Mammary epithelial cell (primary cell): ENCODE data around the gene FBXO38.

Experiments used
- CTCF ChIP-seq, 2 donors: IDR thresholded peaks in 1 of 2; conservative IDR thresholded peaks in 1 of 2; 2 replicates each; pipeline ENCODE4 v1.5.1; 2011 to 2012; ENCODE audit warnings: inconsistent platforms in 2 of 2, low read length in 2 of 2, mild to moderate bottlenecking in 2 of 2, control low read depth in 1 of 2, low read depth in 1 of 2; ENCODE audit not compliant: insufficient read depth in 1 of 2; ENCODE audit errors: extremely low read depth in 1 of 2
- EZH2 ChIP-seq: IDR thresholded peaks from 2 replicates; pipeline ENCODE4 v1.6.1; 2012; ENCODE audit warnings: low read length, inconsistent platforms, borderline replicate concordance

GRCh38 chr5:148372893-148373292 is 10.9 kb upstream of the FBXO38 start:
- TF ChIP-seq CTCF (conservative IDR thresholded peaks at IDR 0.05 in 1 of 2, IDR thresholded peaks at IDR 0.05 in 1 of 2; ENCODE audit: extremely low read depth in 1 of 2, insufficient read depth in 1 of 2, low read depth in 1 of 2, low read length in 2 of 2) (no peak), EZH2 (no peak)
